Karpas-422 (cell line): Measurements from ENCODE around the gene UCKL1. TPM values are rescaled to one million over a fixed set of nuclear protein-coding genes. Genes with fewer than 3 reads are reported as not detected.

Experiments used
- DNase-seq: peaks from one replicate; pipeline ENCODE4 v3.0.0-alpha.2; 2015
- H2AFZ ChIP-seq: fragments of 200-600 bp; sonication (generic); 2 replicates; pipeline ENCODE4 v1.6.1; 2014; ENCODE audit warnings: antibody characterized with exemption, low read length, mixed read lengths
- H3K27ac ChIP-seq: fragments of 200-600 bp; sonication (generic); 2 replicates; pipeline ENCODE4 v1.5.1; 2014; ENCODE audit warnings: mild to moderate bottlenecking, low read length, moderate library complexity
- H3K27me3 ChIP-seq: fragments of 200-600 bp; sonication (generic); 2 replicates; pipeline ENCODE4 v1.6.1; 2014; ENCODE audit warnings: low read length, mixed read lengths
- H3K36me3 ChIP-seq: fragments of 200-600 bp; sonication (generic); 2 replicates; pipeline ENCODE4 v1.6.1; 2014; ENCODE audit warnings: low read length, mixed read lengths; ENCODE audit not compliant: insufficient read depth
- H3K4me1 ChIP-seq: fragments of 200-600 bp; sonication (generic); 2 replicates; pipeline ENCODE4 v1.6.1; 2014; ENCODE audit warnings: mild to moderate bottlenecking, low read length, mixed read lengths
- H3K4me2 ChIP-seq: fragments of 200-600 bp; sonication (generic); 2 replicates; pipeline ENCODE4 v1.6.1; 2014; ENCODE audit warnings: low read length, low read depth, mild to moderate bottlenecking; ENCODE audit not compliant: poor library complexity, severe bottlenecking
- H3K4me3 ChIP-seq: fragments of 200-600 bp; sonication (generic); 2 replicates; pipeline ENCODE4 v1.5.1; 2014; ENCODE audit warnings: mild to moderate bottlenecking, antibody characterized with exemption, low read length, mixed read lengths
- H3K79me2 ChIP-seq: fragments of 200-600 bp; sonication (generic); 2 replicates; pipeline ENCODE4 v1.6.1; 2014; ENCODE audit warnings: mild to moderate bottlenecking, low read length, mixed read lengths
- H3K9ac ChIP-seq: fragments of 200-600 bp; sonication (generic); 2 replicates; pipeline ENCODE4 v1.6.0; 2014; ENCODE audit warnings: low read length
- H3K9me2 ChIP-seq: fragments of 200-600 bp; sonication (generic), shearing (Covaris generic); replicated peaks from 2 replicates; pipeline ENCODE4 v1.6.0; 2014; ENCODE audit warnings: mild to moderate bottlenecking, low read length, moderate library complexity; ENCODE audit not compliant: insufficient read depth
- H3K9me3 ChIP-seq: fragments of 300-700, 200-600 bp; sonication (generic); 2 replicates; pipeline ENCODE4 v1.6.1; 2014; ENCODE audit warnings: low read length, mixed read lengths
- H4K20me1 ChIP-seq: fragments of 200-600 bp; sonication (generic); 2 replicates; pipeline ENCODE4 v1.6.1; 2014; ENCODE audit warnings: mild to moderate bottlenecking, antibody characterized with exemption, low read length, low read depth; ENCODE audit not compliant: insufficient read depth
- total RNA-seq: library from RNA; depleted of rRNA; stranded (reverse); fragments of >200 nt; shearing (Covaris generic); gene quantifications from 2 replicates; pipeline ENCODE4 v1.2.3, GENCODE V29; 2014; ENCODE audit warnings: low replicate concordance

UCKL1 gene
- total RNA-seq, 1 experiment from 2014 or later = 32.3 TPM

DNA sequence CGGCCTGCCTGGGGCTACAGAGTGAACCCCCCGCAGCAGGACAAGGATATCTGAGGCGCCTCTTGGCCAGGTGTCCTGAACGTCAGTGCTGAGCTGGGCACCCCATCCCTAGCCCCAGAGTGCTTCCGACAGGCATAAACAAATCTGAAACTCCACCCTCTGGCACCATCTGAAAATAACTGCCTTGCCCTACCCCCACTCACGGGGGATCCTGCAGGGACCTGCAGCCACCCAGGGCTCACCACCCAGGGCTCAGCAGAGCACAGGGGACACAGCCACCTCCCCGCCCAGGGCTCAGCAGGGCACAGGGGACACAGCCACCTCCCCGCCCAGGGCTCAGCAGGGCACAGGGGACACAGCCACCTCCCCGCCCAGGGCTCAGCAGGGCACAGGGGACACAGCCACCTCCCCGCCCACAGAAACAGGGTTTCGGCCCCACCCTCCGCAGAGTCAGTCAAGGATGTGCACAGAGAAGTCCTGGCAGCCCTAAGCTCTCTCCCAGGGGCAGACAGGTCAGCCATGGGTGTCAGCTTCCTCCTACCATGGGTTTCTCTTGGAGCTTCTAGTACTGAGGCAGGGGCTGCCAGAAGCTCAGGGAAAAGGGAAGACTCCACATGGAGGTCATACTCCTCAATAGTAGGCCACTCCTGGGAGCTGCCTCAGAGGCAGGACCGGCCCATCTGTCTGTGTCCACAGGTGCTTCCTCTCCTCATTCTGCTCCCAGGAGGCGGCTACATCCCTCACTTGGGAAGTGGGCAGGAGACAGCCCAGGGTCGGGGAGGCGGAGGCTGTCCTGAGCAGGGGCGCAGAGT lies 4.6 kb downstream of the UCKL1 start:
- H3K27ac ChIP-seq = peak overlapping the region; percentile 81
- H3K79me2 ChIP-seq = peaks cover 89% of the 10 kb centered on the region
- peak overlapping the region; percentile 51 for H3K4me2 ChIP-seq
- DNase-seq = no peak
- no peak overlapping the region for H2AFZ ChIP-seq
- H3K9me2 ChIP-seq = no peaks in the 10 kb centered on the region
- H3K9me3 ChIP-seq = no peaks in the 10 kb centered on the region
- peaks cover 74% of the 10 kb centered on the region for H4K20me1 ChIP-seq
- no peaks in the 10 kb centered on the region for H3K27me3 ChIP-seq
- no peak overlapping the region for H3K4me3 ChIP-seq
- peak overlapping the region; percentile 43; the same call in 1 of the 2 replicates for H3K9ac ChIP-seq
- H3K36me3 ChIP-seq = peaks cover 6% of the 10 kb centered on the region; the same call in 1 of the 2 replicates
- H3K4me1 ChIP-seq = peaks cover 63% of the 10 kb centered on the region

DNA sequence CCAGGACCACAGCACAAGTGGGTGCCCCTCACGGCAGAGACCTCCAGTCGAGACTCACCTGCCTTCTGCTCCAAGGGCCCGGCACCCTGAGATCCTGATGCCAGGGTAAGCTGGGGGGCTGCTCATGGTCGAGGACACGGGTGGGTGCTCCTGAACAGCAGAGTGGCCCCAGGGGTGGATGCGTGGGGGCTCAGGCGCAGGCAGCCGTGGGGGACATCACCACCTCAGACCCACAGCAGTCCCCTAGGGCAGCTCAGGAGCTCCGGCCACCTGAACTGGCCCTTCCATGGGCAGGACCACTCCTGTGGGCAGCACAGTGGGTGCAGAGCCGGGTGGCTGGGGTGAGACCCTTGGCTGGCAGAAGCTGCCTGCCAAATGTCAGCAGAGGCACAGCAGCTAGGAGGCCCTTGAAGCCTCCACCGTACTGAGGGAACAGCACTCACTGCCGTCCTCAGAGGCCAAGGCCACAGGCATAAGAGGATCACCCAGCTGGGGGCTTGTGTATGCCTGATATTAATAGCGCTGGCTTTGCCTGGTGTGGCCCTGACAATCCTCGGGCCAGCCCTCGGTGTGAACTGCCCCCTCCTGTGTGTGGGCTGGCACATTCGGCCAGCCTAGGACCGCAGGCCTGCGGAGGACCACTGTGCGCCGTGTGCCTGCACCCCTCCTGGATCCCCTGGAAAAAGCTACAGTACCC lies 5.4 kb downstream of the UCKL1 start:
- no peak overlapping the region for H2AFZ ChIP-seq
- no peaks in the 10 kb centered on the region for H3K27me3 ChIP-seq
- H3K9ac ChIP-seq = peak overlapping the region; percentile 43; the same call in 1 of the 2 replicates
- H3K36me3 ChIP-seq = peaks cover 6% of the 10 kb centered on the region; the same call in 1 of the 2 replicates
- no peaks in the 10 kb centered on the region for H3K9me3 ChIP-seq
- peaks cover 94% of the 10 kb centered on the region for H3K79me2 ChIP-seq
- H3K4me3 ChIP-seq = no peak overlapping the region
- peaks cover 62% of the 10 kb centered on the region for H3K4me1 ChIP-seq
- no peak for DNase-seq
- peaks cover 74% of the 10 kb centered on the region for H4K20me1 ChIP-seq
- peak overlapping the region; percentile 73 for H3K4me2 ChIP-seq
- H3K9me2 ChIP-seq = no peaks in the 10 kb centered on the region
- H3K27ac ChIP-seq = peak overlapping the region; percentile 81

DNA sequence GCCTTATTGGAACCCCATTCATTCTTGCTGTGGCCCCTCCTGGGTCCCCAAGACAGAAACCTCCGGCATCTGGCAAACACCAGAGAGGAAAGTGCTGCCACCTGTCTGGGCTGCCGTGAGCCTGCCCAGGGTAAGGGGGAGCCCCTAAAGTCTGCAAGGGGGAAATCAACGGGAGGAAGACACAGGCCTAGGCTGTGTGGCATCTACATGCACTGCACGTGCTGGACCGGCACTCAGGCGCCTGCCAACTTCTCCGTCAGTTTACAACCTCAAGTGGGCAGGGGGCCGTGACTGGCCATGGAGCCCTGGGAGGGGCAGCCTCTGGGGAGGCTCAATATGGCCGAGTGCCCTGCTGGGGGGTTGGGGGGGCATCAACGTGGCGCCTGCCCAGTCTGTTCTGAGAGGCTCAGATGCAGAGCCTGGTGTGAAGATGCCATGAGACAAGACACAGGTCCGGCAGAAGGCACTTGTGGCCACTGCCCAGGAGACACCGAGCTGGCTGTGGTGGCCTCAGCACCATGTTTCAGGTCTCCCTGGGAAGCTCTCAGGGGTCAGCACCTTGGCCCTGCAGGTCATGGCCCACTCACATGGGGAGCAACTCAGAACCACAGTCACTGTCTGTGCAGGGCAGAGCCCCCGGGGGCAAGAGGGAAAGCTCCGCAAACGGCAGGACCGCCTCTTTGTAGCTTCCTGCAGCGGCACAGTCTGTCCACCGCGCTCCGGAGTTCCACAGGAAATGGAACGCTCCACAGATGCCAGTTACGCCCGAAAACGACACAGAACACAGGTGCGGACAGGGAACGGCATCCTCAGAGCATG lies 8.4 kb downstream of the UCKL1 start:
- no peak overlapping the region for H3K27ac ChIP-seq
- peaks cover 76% of the 10 kb centered on the region for H3K79me2 ChIP-seq
- no peak for DNase-seq
- peaks cover 61% of the 10 kb centered on the region for H4K20me1 ChIP-seq
- no peaks in the 10 kb centered on the region for H3K9me2 ChIP-seq
- H3K36me3 ChIP-seq = peaks cover 7% of the 10 kb centered on the region; the same call in 1 of the 2 replicates
- no peak overlapping the region for H3K9ac ChIP-seq
- H3K4me2 ChIP-seq = no peak overlapping the region
- H3K4me3 ChIP-seq = no peak overlapping the region
- H2AFZ ChIP-seq = no peak overlapping the region
- peaks cover 44% of the 10 kb centered on the region for H3K4me1 ChIP-seq
- no peaks in the 10 kb centered on the region for H3K27me3 ChIP-seq
- no peaks in the 10 kb centered on the region for H3K9me3 ChIP-seq

GRCh38 chr20:63946986-63947637 lies 9.1 kb downstream of the UCKL1 start:
- H3K27ac ChIP-seq = no peak overlapping the region
- H3K79me2 ChIP-seq = peaks cover 69% of the 10 kb centered on the region
- no peak overlapping the region for H2AFZ ChIP-seq
- no peak overlapping the region for H3K4me2 ChIP-seq
- H3K9me3 ChIP-seq = no peaks in the 10 kb centered on the region
- no peak overlapping the region for H3K4me3 ChIP-seq
- no peaks in the 10 kb centered on the region for H3K9me2 ChIP-seq
- H3K27me3 ChIP-seq = no peaks in the 10 kb centered on the region
- H3K36me3 ChIP-seq = peaks cover 10% of the 10 kb centered on the region; the same call in 1 of the 2 replicates
- no peak for DNase-seq
- H3K4me1 ChIP-seq = peaks cover 37% of the 10 kb centered on the region
- peaks cover 53% of the 10 kb centered on the region for H4K20me1 ChIP-seq
- H3K9ac ChIP-seq = no peak overlapping the region

DNA sequence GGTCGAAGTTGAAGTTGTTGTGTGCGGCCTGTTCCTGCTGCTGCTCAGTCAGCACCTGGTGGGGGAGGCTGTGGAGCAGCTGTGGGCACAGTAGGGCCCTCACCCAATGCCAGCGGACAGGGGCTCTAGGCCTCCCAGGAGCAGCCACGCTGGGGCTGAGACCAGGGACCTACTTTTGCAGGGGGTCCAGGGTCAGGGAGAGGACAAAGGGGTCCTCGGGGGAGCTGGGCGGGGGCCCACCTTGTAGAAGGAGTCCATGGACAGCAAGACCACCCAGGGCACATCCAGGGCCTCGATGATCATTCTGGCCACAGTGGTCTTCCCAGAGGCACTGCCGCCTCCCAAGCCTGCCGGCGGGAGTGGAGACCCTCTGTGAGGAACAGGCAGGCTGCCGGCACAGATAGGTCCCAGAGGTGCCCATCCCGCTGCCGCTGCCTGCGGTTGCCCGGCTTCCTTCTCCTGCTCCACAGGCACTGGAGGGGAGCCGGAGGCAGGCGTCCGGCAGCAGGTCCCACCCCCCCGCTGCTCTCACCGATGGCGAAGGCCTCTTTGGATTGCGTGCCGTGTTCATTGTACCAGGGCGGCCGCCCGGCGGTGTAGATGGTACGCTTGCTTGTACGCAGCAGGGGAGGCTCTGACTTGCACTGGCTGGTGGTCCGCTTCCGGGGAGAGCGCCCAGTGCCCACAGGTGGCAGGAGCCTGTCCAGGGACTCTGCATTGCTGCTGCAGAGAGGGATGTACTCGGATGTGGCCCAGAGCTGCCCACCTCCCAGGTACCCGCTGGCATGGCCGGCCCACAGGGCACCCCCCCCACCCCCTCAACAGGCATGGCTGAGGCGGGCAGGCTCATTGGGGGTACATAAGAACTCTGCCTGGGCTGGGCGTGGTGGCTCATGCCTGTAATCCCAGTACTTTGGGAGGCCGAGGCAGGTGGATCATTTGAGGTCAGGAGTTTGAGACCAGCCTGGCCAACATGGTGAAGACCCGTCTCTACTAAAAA lies 10.0 kb downstream of the UCKL1 start:
- Histone ChIP-seq H3K27me3 (no peaks in the 10 kb centered on the region), H3K9me3 (no peaks in the 10 kb centered on the region), H3K9ac (no peak overlapping the region), H3K36me3 (peaks cover 10% of the 10 kb centered on the region; the same call in 1 of the 2 replicates), H2AFZ (no peak overlapping the region), H3K4me1 (peaks cover 28% of the 10 kb centered on the region), H3K4me2 (no peak overlapping the region), H3K9me2 (no peaks in the 10 kb centered on the region), H3K27ac (no peak overlapping the region), H3K4me3 (no peak overlapping the region), H4K20me1 (peaks cover 48% of the 10 kb centered on the region), H3K79me2 (peaks cover 60% of the 10 kb centered on the region)
- no peak for DNase-seq

- H3K9me3 ChIP-seq = no peaks in the 10 kb centered on the region
- H3K4me3 ChIP-seq = no peak overlapping the region
- H3K9ac ChIP-seq = no peak overlapping the region
- no peak overlapping the region for H2AFZ ChIP-seq
- no peaks in the 10 kb centered on the region for H3K27me3 ChIP-seq
- H3K9me2 ChIP-seq = no peaks in the 10 kb centered on the region
- peaks cover 17% of the 10 kb centered on the region for H3K4me1 ChIP-seq
- peaks cover 38% of the 10 kb centered on the region for H4K20me1 ChIP-seq
- no peak for DNase-seq
- peaks cover 10% of the 10 kb centered on the region; the same call in 1 of the 2 replicates for H3K36me3 ChIP-seq
- H3K4me2 ChIP-seq = no peak overlapping the region
- no peak overlapping the region for H3K27ac ChIP-seq
- peaks cover 49% of the 10 kb centered on the region for H3K79me2 ChIP-seq
These were observed 11.1 kb downstream of the UCKL1 start for GRCh38 chr20:63945031-63945658.
